ENCODE results near the gene CYP2E1. TPM values are rescaled to one million over a fixed set of nuclear protein-coding genes. Genes with fewer than 3 reads are reported as not detected.

CYP2E1 gene
- total RNA-seq: 0.93 and 1.7 TPM in 2 replicates

DNA sequence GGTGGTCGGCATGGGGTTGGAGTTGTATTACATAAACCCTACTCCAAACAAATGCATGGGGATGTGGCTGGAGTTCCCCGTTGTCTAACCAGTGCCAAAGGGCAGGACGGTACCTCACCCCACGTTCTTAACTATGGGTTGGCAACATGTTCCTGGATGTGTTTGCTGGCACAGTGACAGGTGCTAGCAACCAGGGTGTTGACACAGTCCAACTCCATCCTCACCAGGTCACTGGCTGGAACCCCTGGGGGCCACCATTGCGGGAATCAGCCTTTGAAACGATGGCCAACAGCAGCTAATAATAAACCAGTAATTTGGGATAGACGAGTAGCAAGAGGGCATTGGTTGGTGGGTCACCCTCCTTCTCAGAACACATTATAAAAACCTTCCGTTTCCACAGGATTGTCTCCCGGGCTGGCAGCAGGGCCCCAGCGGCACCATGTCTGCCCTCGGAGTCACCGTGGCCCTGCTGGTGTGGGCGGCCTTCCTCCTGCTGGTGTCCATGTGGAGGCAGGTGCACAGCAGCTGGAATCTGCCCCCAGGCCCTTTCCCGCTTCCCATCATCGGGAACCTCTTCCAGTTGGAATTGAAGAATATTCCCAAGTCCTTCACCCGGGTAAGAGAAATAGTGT is at the start of gene CYP2E1:
Gene CYP2E1, plus strand, starts transcription at position 407 of the 632 bp plus-strand sequence. Its CDS starts 33 bp downstream, at position 440.

DNA sequence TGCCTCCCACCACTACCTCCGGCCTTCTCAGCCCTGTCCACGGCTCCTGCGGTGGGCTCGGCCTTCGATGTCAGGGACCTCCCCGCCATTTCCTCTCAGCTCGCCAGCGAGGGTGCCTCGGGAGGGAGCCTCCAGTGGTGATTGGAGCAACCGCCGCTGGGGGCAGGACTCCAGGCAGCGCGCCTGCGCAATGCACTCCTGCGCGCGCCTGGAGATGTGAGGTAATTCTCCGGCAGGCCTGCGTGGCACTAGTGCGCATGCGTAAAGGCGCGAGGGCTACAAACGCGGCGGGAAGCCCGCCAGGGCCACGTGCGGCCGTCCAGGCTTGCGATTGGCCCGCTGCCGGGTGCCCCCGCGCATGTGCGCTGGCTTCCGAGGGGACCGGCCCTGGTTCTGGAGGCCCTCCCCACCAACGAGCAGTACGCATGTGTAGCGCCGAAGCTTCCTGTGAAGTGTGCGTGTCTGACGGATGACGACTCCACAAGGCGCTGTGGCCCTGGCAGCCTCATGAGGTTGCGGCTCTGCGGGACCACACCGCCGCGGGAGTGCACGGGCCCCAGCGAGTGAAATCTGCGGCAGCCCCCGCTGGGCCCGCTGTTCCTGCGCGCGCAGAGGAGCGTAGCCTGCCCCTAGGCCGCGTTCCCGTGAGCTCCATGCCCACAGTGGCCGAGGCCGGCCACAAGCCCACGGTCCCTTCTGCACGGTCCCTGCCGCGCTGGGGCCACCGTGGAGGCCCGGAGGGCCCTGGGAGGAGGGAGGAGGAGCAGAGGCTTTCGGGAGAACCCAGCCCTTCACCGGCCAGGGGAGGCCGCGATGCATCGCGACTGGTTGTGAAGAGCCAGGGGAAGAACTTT is 38.5 kb downstream of the CYP2E1 start, which contains the start of gene SYCE1:
Gene SYCE1, minus strand, starts transcription at position 143 of the 854 bp plus-strand sequence. Its CDS starts 54 bp downstream, at position 89.

Other genes with a start within 250 kb of the CYP2E1 start
- gene TUBGCP2, start 218.5 kb upstream of the CYP2E1 start, total RNA-seq: 35.2 and 55.2 TPM in 2 replicates
- gene ZNF511, start 218.4 kb upstream of the CYP2E1 start, total RNA-seq: 11.3 and 11.9 TPM in 2 replicates
- not detected in 2 replicates for gene CALY, start 190.5 kb upstream of the CYP2E1 start, total RNA-seq
- not detected in 2 replicates for gene PRAP1, start 180.0 kb upstream of the CYP2E1 start, total RNA-seq
- 2.8 and 11.3 TPM in 2 replicates for gene FUOM, start 169.3 kb upstream of the CYP2E1 start, total RNA-seq
- 45.8 and 52.6 TPM in 2 replicates for gene ECHS1, start 154.0 kb upstream of the CYP2E1 start, total RNA-seq
- 3.9 and 6.8 TPM in 2 replicates for gene PAOX, start 148.1 kb upstream of the CYP2E1 start, total RNA-seq
- gene MTG1, start 133.2 kb upstream of the CYP2E1 start, total RNA-seq: 16.7 and 29.1 TPM in 2 replicates
- not detected in 2 replicates for gene SPRN, start 102.7 kb upstream of the CYP2E1 start, total RNA-seq
- gene SCART1, start 73.4 kb upstream of the CYP2E1 start, total RNA-seq: 0.34 and 0.64 TPM in 2 replicates
- not detected in 2 replicates for gene SYCE1, start 38.2 kb downstream of the CYP2E1 start, total RNA-seq
- not detected in 2 replicates for gene FRG2B, start 99.4 kb downstream of the CYP2E1 start, total RNA-seq